IMR-90 (cell line): Measurements from ENCODE around the gene MBD3L2B. TPM values are rescaled to one million over a fixed set of nuclear protein-coding genes. Genes with fewer than 3 reads are reported as not detected.

Experiments used
- ATAC-seq: fragments of 200-7000 bp; cut with Tn5 transposase; 2 replicates; pipeline ENCODE4 v1.9.1; 2020; ENCODE audit warnings: low read depth, mild to moderate bottlenecking, moderate library complexity
- BruUV-seq: library from RNA; stranded (reverse); fragments of 400-500 nt; replicated peaks from 2 replicates; lab custom pipeline; 2021; lab: Mats Ljungman, UMichigan
- CTCF ChIA-PET: fragments of 300-600 bp; formaldehyde crosslinking; extraction: SDS; loops from one replicate; lab custom pipeline; 2021; ENCODE audit warnings: antibody characterized with exemption; lab: Yijun Ruan, JAX
- POLR2A ChIA-PET: fragments of 300-600 bp; sonication (Branson Sonifier 250); formaldehyde crosslinking; loops from one replicate; lab custom pipeline; 2022; ENCODE audit warnings: antibody characterized with exemption; ENCODE audit not compliant: unreplicated experiment; lab: Charles Lee
- DNase-seq: peaks from one replicate; pipeline ENCODE4 v3.0.0; 2013
- H2AFZ ChIP-seq: replicated peaks from 2 replicates; pipeline ENCODE3; 2013; ENCODE audit warnings: low read length, mild to moderate bottlenecking; ENCODE audit not compliant: poor library complexity
- H2AK5ac ChIP-seq: 2 replicates; pipeline ENCODE4 v1.6.1; 2013; ENCODE audit warnings: low read depth, low read length, inconsistent platforms
- H2AK9ac ChIP-seq: replicated peaks from 2 replicates; pipeline ENCODE3; 2013; ENCODE audit warnings: mild to moderate bottlenecking, low read depth, low read length, moderate library complexity; ENCODE audit not compliant: poor library complexity
- H2BK120ac ChIP-seq: 2 replicates; pipeline ENCODE4 v1.6.1; 2013; ENCODE audit warnings: low read depth, low read length, inconsistent platforms
- H2BK15ac ChIP-seq: 3 replicates; pipeline ENCODE4 v1.6.1; 2013; ENCODE audit warnings: low read depth, low read length, inconsistent platforms
- H2BK20ac ChIP-seq: 2 replicates; pipeline ENCODE4 v1.6.1; 2013; ENCODE audit warnings: low read depth, mild to moderate bottlenecking, inconsistent platforms, low read length, moderate library complexity
- H2BK5ac ChIP-seq: 2 replicates; pipeline ENCODE4 v1.6.1; 2013; ENCODE audit warnings: mild to moderate bottlenecking, low read depth, low read length, inconsistent platforms; ENCODE audit not compliant: poor library complexity, severe bottlenecking
- H3K14ac ChIP-seq: replicated peaks from 2 replicates; pipeline ENCODE4 v1.6.1; 2013; ENCODE audit warnings: low read depth, low read length, inconsistent platforms
- H3K18ac ChIP-seq: 2 replicates; pipeline ENCODE4 v1.6.1; 2013; ENCODE audit warnings: low read depth, low read length, control low read depth
- H3K23ac ChIP-seq: 2 replicates; pipeline ENCODE4 v1.6.1; 2013; ENCODE audit warnings: low read depth, low read length, inconsistent platforms
- H3K27ac ChIP-seq: 2 replicates; pipeline ENCODE4 v1.5.1; 2013; ENCODE audit warnings: mild to moderate bottlenecking, control low read depth, low read length; ENCODE audit not compliant: insufficient read depth
- H3K27me3 ChIP-seq: 2 replicates; pipeline ENCODE4 v1.6.1; 2013; ENCODE audit warnings: low read length; ENCODE audit not compliant: control insufficient read depth, insufficient read depth
- H3K36me3 ChIP-seq: 2 replicates; pipeline ENCODE4 v1.6.1; 2013; ENCODE audit warnings: low read length, mixed read lengths; ENCODE audit not compliant: control insufficient read depth, insufficient read depth
- H3K4ac ChIP-seq: 2 replicates; pipeline ENCODE4 v1.6.1; 2013; ENCODE audit warnings: low read depth, low read length, inconsistent platforms
- H3K4me1 ChIP-seq: 2 replicates; pipeline ENCODE4 v1.6.1; 2013; ENCODE audit warnings: low read length, mixed read lengths; ENCODE audit not compliant: control insufficient read depth, insufficient read depth
- H3K4me2 ChIP-seq: 2 replicates; pipeline ENCODE4 v1.6.1; 2013; ENCODE audit warnings: low read depth, mild to moderate bottlenecking, control low read depth, low read length, moderate library complexity
- H3K4me3 ChIP-seq: 2 replicates; pipeline ENCODE4 v1.5.1; 2013; ENCODE audit warnings: low read depth, mild to moderate bottlenecking, control low read depth, low read length, moderate library complexity; ENCODE audit not compliant: insufficient read depth
- H3K56ac ChIP-seq: 2 replicates; pipeline ENCODE4 v1.6.1; 2013; ENCODE audit warnings: low read length, inconsistent platforms; ENCODE audit not compliant: insufficient read depth; ENCODE audit errors: extremely low read depth
- H3K79me1 ChIP-seq, 2 experiments: 2 replicates each; pipeline ENCODE4 v1.6.1; 2013; ENCODE audit warnings: low read length in 2 of 2, inconsistent platforms in 1 of 2, low read depth in 1 of 2
- H3K9ac ChIP-seq: 2 replicates; pipeline ENCODE4 v1.6.1; 2013; ENCODE audit warnings: low read depth, low read length, control low read depth
- H3K9me1 ChIP-seq: 2 replicates; pipeline ENCODE4 v1.6.1; 2013; ENCODE audit warnings: low read length, inconsistent platforms; ENCODE audit not compliant: insufficient read depth
- H3K9me3 ChIP-seq: 2 replicates; pipeline ENCODE4 v1.6.1; 2013; ENCODE audit warnings: low read length; ENCODE audit not compliant: control insufficient read depth, insufficient read depth
- H4K20me1 ChIP-seq: 2 replicates; pipeline ENCODE4 v1.6.1; 2013; ENCODE audit warnings: low read length, inconsistent platforms; ENCODE audit not compliant: insufficient read depth
- H4K5ac ChIP-seq: 2 replicates; pipeline ENCODE4 v1.6.1; 2013; ENCODE audit warnings: mild to moderate bottlenecking, low read depth, low read length, control low read depth
- H4K8ac ChIP-seq, 2 experiments: 2 replicates each; pipeline ENCODE4 v1.6.1; 2013; ENCODE audit warnings: low read depth in 2 of 2, low read length in 2 of 2, control low read depth in 1 of 2, inconsistent platforms in 1 of 2
- H4K91ac ChIP-seq: 2 replicates; pipeline ENCODE4 v1.6.1; 2013; ENCODE audit warnings: low read depth, low read length, inconsistent platforms; ENCODE audit not compliant: insufficient read depth
- FOS ChIP-seq: fragments of 150-350 bp; IDR thresholded peaks from 2 replicates; pipeline ENCODE4 v1.6.1; 2016; ENCODE audit warnings: low read depth, low read length
- MXI1 ChIP-seq: IDR thresholded peaks from 2 replicates; pipeline ENCODE4 v1.6.1; 2012; ENCODE audit warnings: low read depth, mild to moderate bottlenecking, low read length, moderate library complexity, borderline replicate concordance
- RFX5 ChIP-seq: IDR thresholded peaks from 2 replicates; pipeline ENCODE4 v1.8.0; 2012; ENCODE audit warnings: low read depth, mild to moderate bottlenecking, low read length, moderate library complexity
- WGBS, 2 experiments: methylation state at CpG; one replicate each; pipeline versions ENCODE4 v1.1.5 to v1.1.7; 2013; ENCODE audit warnings: missing lambda C conversion rate in 2 of 2; ENCODE audit not compliant: insufficient read length in 1 of 2; ENCODE audit errors: extremely low coverage in 2 of 2; 5-methylcytosine and 5-hydroxymethylcytosine counted together
- dilution Hi-C: fragments of 300-500 bp; cut with HindIII; formaldehyde crosslinking; loops from one replicate; pipeline ENCODE4 v1.14.3; 2018; ENCODE audit warnings: low sequenced_read_pairs; ENCODE audit not compliant: unreplicated experiment
- in situ Hi-C: fragments of 300-500 bp; cut with MboI; formaldehyde crosslinking; loops from 3 replicates; pipeline ENCODE4 v1.14.3; 2019; ENCODE audit warnings: low sequenced_read_pairs, inconsistent platforms, mixed read lengths
- intact Hi-C: fragments of 100-400 bp; cut with micrococcal nuclease; formaldehyde crosslinking; loops from 2 replicates; pipeline ENCODE4 v1.10.0; 2022
- polyA plus RNA-seq, 3 experiments: library from polyadenylated mRNA; depleted of rRNA; stranded (reverse); fragments of >200 nt; gene quantifications; 2 replicates each; pipeline ENCODE4 v1.2.3, GENCODE V29; 2012; ENCODE audit warnings: low replicate concordance in 1 of 3
- total RNA-seq: library from RNA; depleted of rRNA; stranded (reverse); fragments of >200 nt; gene quantifications from 2 replicates; pipeline ENCODE4 v1.2.3, GENCODE V29; 2012
- TF ChIP-seq, protein P1 (sequence below): conservative IDR thresholded peaks from 2 replicates; pipeline ENCODE4 v1.5.1; 2012; ENCODE audit warnings: mild to moderate bottlenecking, low read depth, low read length, improper control_type of control experiment
- TF ChIP-seq, protein P2 (sequence below): fragments of 150-350 bp; IDR thresholded peaks from 2 replicates; pipeline ENCODE4 v1.6.1; 2017; ENCODE audit warnings: mild to moderate bottlenecking, antibody characterized with exemption, low read length, low read depth

MBD3L2B gene
- total and polyA plus RNA-seq, 2 of the 4 experiments (the other 2 are of a cell fraction), result not detected

- ChIA-PET POLR2A (no interaction called here), CTCF (no interaction called here)
- Histone ChIP-seq H2AK5ac (no peak overlapping the region), H3K27me3 (no peaks in the 10 kb centered on the region), H4K5ac (no peak overlapping the region), H2AFZ (no peak overlapping the region), H3K4ac (no peak overlapping the region), H3K9ac (no peak overlapping the region), H3K79me1 (no peaks in the 10 kb centered on the region), H3K56ac (no peak overlapping the region), H3K4me1 (no peaks in the 10 kb centered on the region), H2BK20ac (no peak overlapping the region), H4K8ac (no peak overlapping the region), H3K23ac (no peak overlapping the region), H4K91ac (no peak overlapping the region), H2BK15ac (no peak overlapping the region), H2BK120ac (no peak overlapping the region), H3K9me3 (peaks cover 13% of the 10 kb centered on the region), H2BK5ac (no peak overlapping the region), H3K27ac (no peak overlapping the region), H3K36me3 (no peaks in the 10 kb centered on the region), H4K20me1 (no peaks in the 10 kb centered on the region), H3K4me2 (no peak overlapping the region), H3K4me3 (no peak overlapping the region), H3K18ac (no peak overlapping the region), H2AK9ac (no peak overlapping the region), H3K14ac (no peak overlapping the region), H3K9me1 (no peaks in the 10 kb centered on the region)
- intact Hi-C loops (no loop called here), in situ Hi-C loops (no loop called here), dilution Hi-C loops (no loop called here)
- BruUV-seq, result no TSS peak
- no CpG with 5 or more reads among the region's 1 CpG for WGBS, 2 experiments
- no peak for DNase-seq
- no peak for ATAC-seq
- TF ChIP-seq FOS (no peak), MXI1 (no peak), RFX5 (no peak)
- TF ChIP-seq, protein P1, sequence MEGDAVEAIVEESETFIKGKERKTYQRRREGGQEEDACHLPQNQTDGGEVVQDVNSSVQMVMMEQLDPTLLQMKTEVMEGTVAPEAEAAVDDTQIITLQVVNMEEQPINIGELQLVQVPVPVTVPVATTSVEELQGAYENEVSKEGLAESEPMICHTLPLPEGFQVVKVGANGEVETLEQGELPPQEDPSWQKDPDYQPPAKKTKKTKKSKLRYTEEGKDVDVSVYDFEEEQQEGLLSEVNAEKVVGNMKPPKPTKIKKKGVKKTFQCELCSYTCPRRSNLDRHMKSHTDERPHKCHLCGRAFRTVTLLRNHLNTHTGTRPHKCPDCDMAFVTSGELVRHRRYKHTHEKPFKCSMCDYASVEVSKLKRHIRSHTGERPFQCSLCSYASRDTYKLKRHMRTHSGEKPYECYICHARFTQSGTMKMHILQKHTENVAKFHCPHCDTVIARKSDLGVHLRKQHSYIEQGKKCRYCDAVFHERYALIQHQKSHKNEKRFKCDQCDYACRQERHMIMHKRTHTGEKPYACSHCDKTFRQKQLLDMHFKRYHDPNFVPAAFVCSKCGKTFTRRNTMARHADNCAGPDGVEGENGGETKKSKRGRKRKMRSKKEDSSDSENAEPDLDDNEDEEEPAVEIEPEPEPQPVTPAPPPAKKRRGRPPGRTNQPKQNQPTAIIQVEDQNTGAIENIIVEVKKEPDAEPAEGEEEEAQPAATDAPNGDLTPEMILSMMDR, result no peak
- TF ChIP-seq, protein P2, sequence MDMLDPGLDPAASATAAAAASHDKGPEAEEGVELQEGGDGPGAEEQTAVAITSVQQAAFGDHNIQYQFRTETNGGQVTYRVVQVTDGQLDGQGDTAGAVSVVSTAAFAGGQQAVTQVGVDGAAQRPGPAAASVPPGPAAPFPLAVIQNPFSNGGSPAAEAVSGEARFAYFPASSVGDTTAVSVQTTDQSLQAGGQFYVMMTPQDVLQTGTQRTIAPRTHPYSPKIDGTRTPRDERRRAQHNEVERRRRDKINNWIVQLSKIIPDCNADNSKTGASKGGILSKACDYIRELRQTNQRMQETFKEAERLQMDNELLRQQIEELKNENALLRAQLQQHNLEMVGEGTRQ, result no peak
Observed at GRCh38 chr19:7000816-7001215, 20.4 kb downstream of the MBD3L2B start.
